HEK293T (cell line): ENCODE measurements around the gene FN1.
A peak's percentile ranks its signal among the peaks of the same experiment; 100 is the strongest.

Source experiments
- CTCF ChIA-PET: fragments of 350-600 bp; formaldehyde crosslinking; extraction: SDS; loops from one replicate; lab custom pipeline; 2021; ENCODE audit warnings: antibody characterized with exemption, inconsistent platforms; lab: Yijun Ruan, JAX
- POLR2A ChIA-PET: fragments of 350-600 bp; formaldehyde crosslinking; extraction: SDS; loops from one replicate; lab custom pipeline; 2020; ENCODE audit warnings: antibody characterized with exemption, inconsistent platforms; lab: Yijun Ruan, JAX
- DNase-seq: peaks from one replicate; pipeline ENCODE4 v3.0.0; 2012; ENCODE audit warnings: mixed read lengths; ENCODE audit errors: extremely low spot score
- ARNT ChIP-seq: fragments of 450-650 bp; IDR thresholded peaks from 2 replicates; pipeline ENCODE4 v1.6.1; 2017; ENCODE audit warnings: mild to moderate bottlenecking
- BHLHE40 ChIP-seq: fragments of 450-650 bp; IDR thresholded peaks from 2 replicates; pipeline ENCODE4 v1.6.1; 2016; ENCODE audit warnings: mild to moderate bottlenecking, moderate library complexity, borderline replicate concordance
- CTBP1 ChIP-seq: fragments of 450-650 bp; IDR thresholded peaks from 2 replicates; pipeline ENCODE4 v1.6.1; 2016; ENCODE audit warnings: borderline replicate concordance
- ELF4 ChIP-seq: fragments of 450-650 bp; IDR thresholded peaks from 2 replicates; pipeline ENCODE4 v1.6.1; 2017; ENCODE audit warnings: antibody characterized with exemption
- FOXA1 ChIP-seq: fragments of 450-650 bp; IDR thresholded peaks from 2 replicates; pipeline ENCODE4 v1.6.1; 2016; ENCODE audit warnings: mild to moderate bottlenecking
- FOXK2 ChIP-seq: fragments of 450-650 bp; IDR thresholded peaks from 2 replicates; pipeline ENCODE4 v1.6.1; 2016; ENCODE audit warnings: mild to moderate bottlenecking
- FOXM1 ChIP-seq: fragments of 450-650 bp; IDR thresholded peaks from 2 replicates; pipeline ENCODE4 v1.6.1; 2017; ENCODE audit warnings: mild to moderate bottlenecking, borderline replicate concordance
- HDGF ChIP-seq: fragments of 450-650 bp; IDR thresholded peaks from 2 replicates; pipeline ENCODE4 v1.6.1; 2017; ENCODE audit warnings: antibody characterized with exemption, borderline replicate concordance
- L3MBTL2 ChIP-seq: fragments of 450-650 bp; conservative IDR thresholded peaks from 2 replicates; pipeline ENCODE4 v1.6.1; 2016; ENCODE audit warnings: mild to moderate bottlenecking
- LEF1 ChIP-seq: fragments of 450-650 bp; IDR thresholded peaks from 2 replicates; pipeline ENCODE4 v1.6.1; 2017; ENCODE audit warnings: mild to moderate bottlenecking, borderline replicate concordance
- NFRKB ChIP-seq: fragments of 450-650 bp; IDR thresholded peaks from 2 replicates; pipeline ENCODE4 v1.6.1; 2016; ENCODE audit warnings: mild to moderate bottlenecking, moderate library complexity
- PKNOX1 ChIP-seq: fragments of 450-650 bp; IDR thresholded peaks from 2 replicates; pipeline ENCODE4 v1.6.1; 2016
- SP1 ChIP-seq: fragments of 450-650 bp; IDR thresholded peaks from 2 replicates; pipeline ENCODE4 v1.6.1; 2017
- SUZ12 ChIP-seq: fragments of 450-650 bp; IDR thresholded peaks from 2 replicates; pipeline ENCODE4 v1.6.1; 2016; ENCODE audit warnings: mild to moderate bottlenecking
- TARDBP ChIP-seq: fragments of 450-650 bp; IDR thresholded peaks from 2 replicates; pipeline ENCODE4 v1.6.1; 2016
- ZNF384 ChIP-seq: fragments of 450-650 bp; IDR thresholded peaks from 2 replicates; pipeline ENCODE4 v1.6.1; 2016

The FN1 gene

GRCh38 chr2:215439404-215439803, 3.5 kb upstream of the FN1 start:
- ChIA-PET POLR2A (no interaction called here), CTCF (interaction anchor here (1.0 kb wide), 1 partner anchor 389 kb away, joined by 3 read pairs; no protein-coding TSS in a partner anchor)
- DNase-seq, result no peak
- TF ChIP-seq FOXK2, result no peak
- no peak for TF ChIP-seq BHLHE40
- no peak for TF ChIP-seq SUZ12
- no peak for TF ChIP-seq NFRKB
- TF ChIP-seq CTBP1, result no peak

GRCh38 chr2:215437614-215438013, 1.7 kb upstream of the FN1 start:
- POLR2A ChIA-PET, result no interaction called here
- TF ChIP-seq FOXK2 (no peak), FOXA1 (no peak), ARNT (no peak), HDGF (no peak), ELF4 (no peak), PKNOX1 (no peak), FOXM1 (no peak), NFRKB (no peak), LEF1 (no peak), CTBP1 (no peak), BHLHE40 (no peak), TARDBP (no peak), ZNF384 (no peak), L3MBTL2 (no peak), SUZ12 (no peak)
- CTCF ChIA-PET, result no interaction called here
- no peak for DNase-seq

- ChIA-PET CTCF (no interaction called here), POLR2A (no interaction called here)
- no peak for DNase-seq
- TF ChIP-seq ZNF384, result no peak
- no peak for TF ChIP-seq SP1
- no peak for TF ChIP-seq BHLHE40
- TF ChIP-seq ELF4, result no peak
- TF ChIP-seq HDGF, result no peak
- no peak for TF ChIP-seq PKNOX1
- no peak for TF ChIP-seq ARNT
- TF ChIP-seq LEF1, result no peak
- TF ChIP-seq FOXK2, result no peak
- no peak for TF ChIP-seq CTBP1
- TF ChIP-seq SUZ12, result no peak
- TF ChIP-seq FOXA1, result no peak
- no peak for TF ChIP-seq NFRKB
- no peak for TF ChIP-seq TARDBP
- TF ChIP-seq FOXM1, result no peak
- no peak for TF ChIP-seq L3MBTL2
Observed at GRCh38 chr2:215436705-215437565, 1.1 kb upstream of the FN1 start.

GRCh38 chr2:215435280-215435869, 493 bp downstream of the FN1 start:
- CTCF ChIA-PET, result no interaction called here
- TF ChIP-seq LEF1 (no peak), FOXM1 (no peak), FOXA1 (no peak), FOXK2 (no peak), L3MBTL2 (peak; percentile 53), BHLHE40 (no peak), TARDBP (no peak), PKNOX1 (peak; percentile 94)
- peak; percentile 34 for DNase-seq
- POLR2A ChIA-PET, result no interaction called here

- TF ChIP-seq SUZ12, result no peak
- no peak for TF ChIP-seq BHLHE40
- no peak for TF ChIP-seq ELF4
- TF ChIP-seq ZNF384, result no peak
- TF ChIP-seq SP1, result no peak
- TF ChIP-seq PKNOX1, result no peak
- no peak for TF ChIP-seq CTBP1
- TF ChIP-seq FOXK2, result no peak
- no peak for TF ChIP-seq FOXA1
- TF ChIP-seq FOXM1, result no peak
- TF ChIP-seq ARNT, result no peak
- TF ChIP-seq LEF1, result no peak
- TF ChIP-seq NFRKB, result no peak
- TF ChIP-seq L3MBTL2, result no peak
- POLR2A ChIA-PET, result no interaction called here
- DNase-seq, result no peak
- CTCF ChIA-PET, result interaction anchor here (1.3 kb wide), 1 partner anchor 11 kb away, joined by 4 read pairs; no protein-coding TSS in a partner anchor
Observed at GRCh38 chr2:215434447-215435279, 1.2 kb downstream of the FN1 start.
